Mesothelial cell of epicardium (in vitro differentiated cells): Measurements from ENCODE around the gene IL16. TPM values are rescaled to one million over a fixed set of nuclear protein-coding genes. Genes with fewer than 3 reads are reported as not detected.

Experiments used
- DNase-seq, 2 experiments: peaks; one replicate each; pipeline ENCODE4 v3.0.0; 2021; ENCODE audit warnings: low spot score in 2 of 2; ENCODE audit not compliant: unreplicated experiment in 2 of 2
- H3K27ac Mint-ChIP-seq: 2 replicates; pipeline ENCODE4 v1.8.0; 2021; ENCODE audit warnings: mixed read lengths
- H3K27me3 Mint-ChIP-seq: 2 replicates; pipeline ENCODE4 v1.8.0; 2021; ENCODE audit warnings: low read depth, mixed read lengths
- H3K36me3 Mint-ChIP-seq: 2 replicates; pipeline ENCODE4 v1.8.0; 2021; ENCODE audit warnings: mixed read lengths
- H3K4me1 Mint-ChIP-seq: 2 replicates; pipeline ENCODE4 v1.8.0; 2021; ENCODE audit warnings: mixed read lengths
- H3K4me3 Mint-ChIP-seq: 2 replicates; pipeline ENCODE4 v1.8.0; 2021; ENCODE audit warnings: mild to moderate bottlenecking, moderate library complexity, mixed read lengths
- H3K9me3 Mint-ChIP-seq: 2 replicates; pipeline ENCODE4 v1.8.0; 2021; ENCODE audit warnings: mixed read lengths
- total RNA-seq: library from RNA; stranded (reverse); gene quantifications from 3 replicates; pipeline ENCODE4 v1.2.1, GENCODE V29; 2021
- TF ChIP-seq, protein P1 (sequence below): fragments of 200-600 bp; sonication (generic); IDR thresholded peaks from one replicate; pipeline ENCODE4 v1.5.0; 2021; ENCODE audit warnings: antibody characterized with exemption; ENCODE audit not compliant: unreplicated experiment

IL16 gene
- total RNA-seq, 1 donor from 2014 or later = 0.27 TPM

DNA sequence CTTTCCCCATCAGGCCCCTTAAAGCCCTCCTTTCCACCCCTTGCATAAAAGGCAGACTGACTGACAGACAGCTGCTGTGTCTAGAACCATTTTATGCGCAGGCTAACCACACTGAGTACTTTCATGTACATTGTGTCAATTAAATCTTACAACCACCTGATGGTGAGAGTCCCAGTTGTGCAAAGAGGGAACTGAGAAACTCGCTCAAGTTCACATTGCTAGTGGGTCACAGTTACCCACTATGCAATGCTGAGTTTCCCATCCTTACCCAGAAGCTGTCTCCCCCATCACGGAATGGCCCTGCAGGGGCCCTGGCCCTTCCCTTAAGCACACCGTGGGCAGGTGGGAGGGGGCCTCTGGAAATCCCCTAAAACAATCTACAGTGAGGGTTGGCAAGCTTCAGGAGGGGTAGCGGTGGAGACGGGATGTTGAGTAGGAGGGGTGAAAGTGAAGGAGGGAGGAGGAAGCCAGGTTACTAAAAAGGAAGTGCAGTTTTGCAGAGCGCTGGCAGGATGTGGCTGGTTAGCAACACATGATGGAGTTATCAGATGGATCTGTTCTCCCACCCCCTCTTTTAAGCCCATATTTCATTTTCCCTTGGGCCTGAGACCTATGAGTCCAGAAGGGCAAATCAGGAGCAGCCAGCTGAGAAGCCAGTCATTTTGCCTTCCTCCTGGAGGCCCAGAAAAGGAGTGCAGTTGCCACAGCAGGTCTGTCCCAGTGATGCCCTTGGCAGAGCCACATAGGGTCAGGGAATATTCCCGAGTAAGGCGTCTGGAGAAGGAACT, 97.2 kb downstream of the IL16 start:
- Mint-ChIP-seq H3K9me3 (no peaks in the 10 kb centered on the region), H3K27ac (no peak overlapping the region), H3K4me3 (no peak overlapping the region), H3K4me1 (peaks cover 6% of the 10 kb centered on the region), H3K27me3 (peaks cover 37% of the 10 kb centered on the region), H3K36me3 (no peaks in the 10 kb centered on the region)
- TF ChIP-seq, protein P1, sequence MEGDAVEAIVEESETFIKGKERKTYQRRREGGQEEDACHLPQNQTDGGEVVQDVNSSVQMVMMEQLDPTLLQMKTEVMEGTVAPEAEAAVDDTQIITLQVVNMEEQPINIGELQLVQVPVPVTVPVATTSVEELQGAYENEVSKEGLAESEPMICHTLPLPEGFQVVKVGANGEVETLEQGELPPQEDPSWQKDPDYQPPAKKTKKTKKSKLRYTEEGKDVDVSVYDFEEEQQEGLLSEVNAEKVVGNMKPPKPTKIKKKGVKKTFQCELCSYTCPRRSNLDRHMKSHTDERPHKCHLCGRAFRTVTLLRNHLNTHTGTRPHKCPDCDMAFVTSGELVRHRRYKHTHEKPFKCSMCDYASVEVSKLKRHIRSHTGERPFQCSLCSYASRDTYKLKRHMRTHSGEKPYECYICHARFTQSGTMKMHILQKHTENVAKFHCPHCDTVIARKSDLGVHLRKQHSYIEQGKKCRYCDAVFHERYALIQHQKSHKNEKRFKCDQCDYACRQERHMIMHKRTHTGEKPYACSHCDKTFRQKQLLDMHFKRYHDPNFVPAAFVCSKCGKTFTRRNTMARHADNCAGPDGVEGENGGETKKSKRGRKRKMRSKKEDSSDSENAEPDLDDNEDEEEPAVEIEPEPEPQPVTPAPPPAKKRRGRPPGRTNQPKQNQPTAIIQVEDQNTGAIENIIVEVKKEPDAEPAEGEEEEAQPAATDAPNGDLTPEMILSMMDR = no peak
- no peak for DNase-seq

DNA sequence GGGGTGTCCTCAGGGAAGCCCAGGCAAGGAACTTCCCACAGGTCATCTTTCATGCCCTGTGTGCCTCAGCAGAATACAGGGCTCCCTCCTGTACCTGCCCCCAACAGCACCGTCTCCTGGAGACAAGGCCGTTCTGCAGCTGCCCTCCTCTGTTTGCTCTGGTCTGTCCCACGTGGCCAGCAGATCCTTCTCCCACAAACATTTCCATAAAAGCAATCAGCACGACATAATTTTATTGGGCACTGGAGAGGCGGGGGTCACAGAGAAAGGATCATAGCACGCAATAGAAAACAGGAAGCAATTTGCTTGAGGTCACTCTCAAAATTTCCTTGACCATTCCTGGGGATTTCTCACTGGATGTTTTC, 97.8 kb downstream of the IL16 start:
- TF ChIP-seq, protein P1 = no peak
- no peak overlapping the region for H3K4me3 Mint-ChIP-seq
- H3K36me3 Mint-ChIP-seq = no peaks in the 10 kb centered on the region
- H3K4me1 Mint-ChIP-seq = peaks cover 6% of the 10 kb centered on the region
- peaks cover 35% of the 10 kb centered on the region for H3K27me3 Mint-ChIP-seq
- no peak for DNase-seq
- no peaks in the 10 kb centered on the region for H3K9me3 Mint-ChIP-seq
- no peak overlapping the region for H3K27ac Mint-ChIP-seq

DNA sequence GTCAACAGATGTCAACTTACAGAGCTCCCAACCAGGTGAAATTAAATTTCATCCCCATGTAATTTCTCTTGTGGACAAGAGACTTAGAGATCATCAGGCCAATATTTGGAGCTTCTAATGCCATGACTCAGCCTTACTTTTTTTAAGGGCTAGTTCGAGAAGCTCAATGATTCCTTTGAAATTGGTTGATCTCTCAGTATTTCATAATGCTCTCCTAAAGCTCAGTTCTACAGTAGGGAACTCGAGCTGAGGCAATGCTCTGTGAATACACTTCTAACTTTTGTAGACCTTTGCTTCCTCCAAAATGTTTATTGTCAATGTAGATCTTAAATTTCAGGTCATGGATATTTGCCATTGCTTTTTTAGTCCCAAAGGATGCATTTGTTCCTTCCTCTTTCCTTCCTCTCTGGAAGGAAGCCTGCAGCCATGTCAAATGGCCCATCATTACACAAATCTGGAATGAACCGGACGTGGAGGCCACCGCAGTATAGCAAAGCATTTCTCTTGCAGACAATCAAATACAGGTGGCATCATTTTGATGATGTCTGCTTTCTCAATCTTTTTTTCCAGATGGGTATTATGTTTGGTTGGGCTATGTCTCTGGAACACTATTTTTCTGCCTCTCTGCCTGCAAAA, 98.9 kb downstream of the IL16 start:
- H3K9me3 Mint-ChIP-seq = no peaks in the 10 kb centered on the region
- H3K36me3 Mint-ChIP-seq = no peaks in the 10 kb centered on the region
- no peak for DNase-seq
- H3K4me3 Mint-ChIP-seq = no peak overlapping the region
- H3K4me1 Mint-ChIP-seq = peaks cover 6% of the 10 kb centered on the region
- H3K27me3 Mint-ChIP-seq = peaks cover 32% of the 10 kb centered on the region
- TF ChIP-seq, protein P1 = no peak
- H3K27ac Mint-ChIP-seq = no peak overlapping the region

DNA sequence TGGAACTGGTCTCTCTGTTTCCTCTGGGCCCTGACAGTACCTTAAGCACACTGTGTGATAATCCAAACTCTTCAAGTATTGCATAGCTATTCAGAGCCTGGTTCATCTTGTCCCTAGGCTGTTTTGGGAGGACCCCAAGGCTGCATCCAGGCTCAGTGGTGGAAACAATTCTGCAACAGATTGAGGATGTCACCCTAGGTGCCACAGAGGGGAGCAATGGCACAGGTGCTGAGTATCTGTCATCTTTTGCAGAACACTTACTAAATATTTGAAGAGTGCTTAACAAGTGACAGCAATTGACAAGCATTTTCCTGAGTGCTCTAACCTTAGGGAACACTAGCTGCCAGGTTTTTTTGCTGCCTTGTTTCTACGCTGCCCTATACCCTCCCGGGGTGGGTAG, 99.5 kb downstream of the IL16 start:
- Mint-ChIP-seq H3K36me3 (no peaks in the 10 kb centered on the region), H3K27me3 (peaks cover 29% of the 10 kb centered on the region), H3K4me1 (peaks cover 6% of the 10 kb centered on the region), H3K27ac (no peak overlapping the region), H3K4me3 (no peak overlapping the region), H3K9me3 (no peaks in the 10 kb centered on the region)
- no peak for DNase-seq
- TF ChIP-seq, protein P1 = no peak

DNA sequence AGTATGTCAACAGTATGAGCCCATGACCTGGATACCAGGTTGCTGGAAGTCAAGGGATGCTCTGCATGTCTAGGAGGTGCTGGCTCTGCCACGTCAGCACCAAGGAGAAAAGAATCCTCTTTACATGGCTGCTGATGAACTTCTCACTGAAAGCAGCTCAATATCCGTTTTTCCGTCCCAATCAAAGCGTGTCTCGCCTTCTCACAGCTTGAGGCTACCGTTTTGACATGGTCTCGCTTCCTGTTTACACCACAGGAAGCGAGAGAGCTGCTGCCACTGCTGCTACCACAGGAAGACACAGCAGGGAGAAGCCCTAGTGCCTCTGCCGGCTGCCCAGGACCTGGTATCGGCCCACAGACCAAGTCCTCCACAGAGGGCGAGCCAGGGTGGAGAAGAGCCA, 100.0 kb downstream of the IL16 start:
- TF ChIP-seq, protein P1 = no peak
- Mint-ChIP-seq H3K27me3 (peaks cover 25% of the 10 kb centered on the region), H3K9me3 (no peaks in the 10 kb centered on the region), H3K4me3 (no peak overlapping the region), H3K36me3 (no peaks in the 10 kb centered on the region), H3K4me1 (peaks cover 6% of the 10 kb centered on the region), H3K27ac (no peak overlapping the region)
- no peak for DNase-seq
